Parathyroid adenoma (tissue), 2 donors: ENCODE data around the gene ASIC2.

Experiments
- H2AFZ ChIP-seq: fragments of 300-600 bp; sonication (generic); one replicate; pipeline ENCODE4 v1.7.0; 2017; ENCODE audit warnings: antibody characterized with exemption, mild to moderate bottlenecking
- H3K27ac ChIP-seq: fragments of 300-600 bp; sonication (generic); one replicate; pipeline ENCODE4 v1.7.0; 2017
- H3K27me3 ChIP-seq: fragments of 300-600 bp; sonication (generic); one replicate; pipeline ENCODE4 v1.7.0; 2017; ENCODE audit warnings: low read length; ENCODE audit not compliant: control insufficient read depth, insufficient read depth
- H3K36me3 ChIP-seq: fragments of 300-600 bp; sonication (generic); one replicate; pipeline ENCODE4 v1.7.0; 2017; ENCODE audit warnings: low read length; ENCODE audit not compliant: control insufficient read depth, insufficient read depth
- H3K4me1 ChIP-seq: fragments of 300-600 bp; sonication (generic); one replicate; pipeline ENCODE4 v1.7.0; 2017; ENCODE audit warnings: control low read depth
- H3K4me2 ChIP-seq: fragments of 300-600 bp; sonication (generic); one replicate; pipeline ENCODE4 v1.7.0; 2017; ENCODE audit warnings: low read length
- H3K4me3 ChIP-seq: fragments of 300-600 bp; sonication (generic); one replicate; pipeline ENCODE4 v1.7.0; 2017; ENCODE audit warnings: low read depth, low read length
- H3K79me2 ChIP-seq: fragments of 300-600 bp; sonication (generic); one replicate; pipeline ENCODE4 v1.7.0; 2017; ENCODE audit warnings: control low read depth
- H3K9ac ChIP-seq: fragments of 300-600 bp; sonication (generic); one replicate; pipeline ENCODE4 v1.7.0; 2017; ENCODE audit warnings: mild to moderate bottlenecking
- H3K9me3 ChIP-seq: fragments of 300-600 bp; sonication (generic); one replicate; pipeline ENCODE4 v1.7.0; 2017; ENCODE audit warnings: low read length; ENCODE audit not compliant: control insufficient read depth
- CTCF ChIP-seq: fragments of 300-600 bp; sonication (generic); IDR thresholded peaks from one replicate; pipeline ENCODE4 v1.7.0; 2017; ENCODE audit warnings: antibody characterized with exemption, mild to moderate bottlenecking
- donor health status: primary hyperparathyroidism.

The ASIC2 gene

GRCh38 chr17:33267851-33268548 is 25.1 kb downstream of the ASIC2 start:
- Histone ChIP-seq H2AFZ (no peak overlapping the region), H3K79me2 (no peaks in the 10 kb centered on the region), H3K4me3 (no peak overlapping the region), H3K27me3 (no peaks in the 10 kb centered on the region), H3K9ac (no peak overlapping the region), H3K36me3 (no peaks in the 10 kb centered on the region), H3K4me1 (no peaks in the 10 kb centered on the region), H3K9me3 (no peaks in the 10 kb centered on the region), H3K4me2 (no peak overlapping the region), H3K27ac (no peak overlapping the region)
- no peak for TF ChIP-seq CTCF

GRCh38 chr17:33267271-33267790 is 25.8 kb downstream of the ASIC2 start:
- no peaks in the 10 kb centered on the region for H3K9me3 ChIP-seq
- no peak overlapping the region for H3K4me2 ChIP-seq
- no peaks in the 10 kb centered on the region for H3K79me2 ChIP-seq
- no peak overlapping the region for H3K4me3 ChIP-seq
- H2AFZ ChIP-seq, result no peak overlapping the region
- no peaks in the 10 kb centered on the region for H3K27me3 ChIP-seq
- no peak overlapping the region for H3K27ac ChIP-seq
- TF ChIP-seq CTCF, result no peak
- H3K9ac ChIP-seq, result no peak overlapping the region
- H3K36me3 ChIP-seq, result no peaks in the 10 kb centered on the region
- no peaks in the 10 kb centered on the region for H3K4me1 ChIP-seq

GRCh38 chr17:33266611-33267010 is 26.5 kb downstream of the ASIC2 start:
- TF ChIP-seq CTCF, result no peak

GRCh38 chr17:33266116-33266515 is 27.0 kb downstream of the ASIC2 start:
- H3K79me2 ChIP-seq, result no peaks in the 10 kb centered on the region
- TF ChIP-seq CTCF, result no peak
- H3K4me2 ChIP-seq, result no peak overlapping the region
- no peak overlapping the region for H2AFZ ChIP-seq
- no peaks in the 10 kb centered on the region for H3K36me3 ChIP-seq
- no peak overlapping the region for H3K9ac ChIP-seq
- H3K27ac ChIP-seq, result no peak overlapping the region
- H3K4me3 ChIP-seq, result no peak overlapping the region
- H3K4me1 ChIP-seq, result no peaks in the 10 kb centered on the region
- no peaks in the 10 kb centered on the region for H3K9me3 ChIP-seq
- H3K27me3 ChIP-seq, result no peaks in the 10 kb centered on the region

More at GRCh38 chr17:33266611-33267010, 26.5 kb downstream of the ASIC2 start:
- Histone ChIP-seq H3K9me3 (no peaks in the 10 kb centered on the region), H3K9ac (no peak overlapping the region), H3K4me3 (no peak overlapping the region), H3K4me1 (no peaks in the 10 kb centered on the region), H3K4me2 (no peak overlapping the region), H3K79me2 (no peaks in the 10 kb centered on the region), H2AFZ (no peak overlapping the region), H3K36me3 (no peaks in the 10 kb centered on the region), H3K27me3 (no peaks in the 10 kb centered on the region), H3K27ac (no peak overlapping the region)

- Histone ChIP-seq H3K79me2 (no peaks in the 10 kb centered on the region), H3K4me1 (no peaks in the 10 kb centered on the region), H3K4me2 (no peak overlapping the region), H3K9me3 (no peaks in the 10 kb centered on the region), H3K27ac (no peak overlapping the region), H3K27me3 (no peaks in the 10 kb centered on the region), H2AFZ (no peak overlapping the region), H3K9ac (no peak overlapping the region), H3K4me3 (no peak overlapping the region), H3K36me3 (no peaks in the 10 kb centered on the region)
- TF ChIP-seq CTCF, result no peak
Measured at GRCh38 chr17:33263396-33263795, 29.7 kb downstream of the ASIC2 start.
